Adrenal gland (tissue), 5 donors: ENCODE results near the gene METTL4.

Experiments
- CTCF ChIP-seq, 6 experiments: fragments of 450-650 bp in 4 of 6; fragments of 200-600 bp in 2 of 6; sonication (generic) in 1 of 6; IDR thresholded peaks; 1 replicate in 5 of 6; 2 replicates in 1 of 6; pipeline versions ENCODE4 v1.5.1 to v1.8.0; 2016 to 2021; ENCODE audit warnings: antibody characterized with exemption in 6 of 6, mild to moderate bottlenecking in 2 of 6, moderate library complexity in 1 of 6
- POLR2A ChIP-seq, 2 donors: fragments of 450-650 bp; IDR thresholded peaks; one replicate each; pipeline ENCODE4 v1.6.1; 2017; ENCODE audit warnings: antibody characterized with exemption in 2 of 2, mild to moderate bottlenecking in 2 of 2, moderate library complexity in 1 of 2
- donor health status: DM: no; HTN: no; CAD: no.

GRCh38 chr18:2538236-2538635, 33.1 kb downstream of the METTL4 start:
- TF ChIP-seq POLR2A (IDR thresholded peaks at IDR 0.05) (no peak), CTCF (IDR thresholded peaks at IDR 0.05) (no peak)
